Measurements from ENCODE around the gene CDH23.

- no peak for TF ChIP-seq EZH2 (optimal IDR thresholded peaks at IDR 0.05; ENCODE audit: low read depth, low read length)
- TF ChIP-seq, protein P1, sequence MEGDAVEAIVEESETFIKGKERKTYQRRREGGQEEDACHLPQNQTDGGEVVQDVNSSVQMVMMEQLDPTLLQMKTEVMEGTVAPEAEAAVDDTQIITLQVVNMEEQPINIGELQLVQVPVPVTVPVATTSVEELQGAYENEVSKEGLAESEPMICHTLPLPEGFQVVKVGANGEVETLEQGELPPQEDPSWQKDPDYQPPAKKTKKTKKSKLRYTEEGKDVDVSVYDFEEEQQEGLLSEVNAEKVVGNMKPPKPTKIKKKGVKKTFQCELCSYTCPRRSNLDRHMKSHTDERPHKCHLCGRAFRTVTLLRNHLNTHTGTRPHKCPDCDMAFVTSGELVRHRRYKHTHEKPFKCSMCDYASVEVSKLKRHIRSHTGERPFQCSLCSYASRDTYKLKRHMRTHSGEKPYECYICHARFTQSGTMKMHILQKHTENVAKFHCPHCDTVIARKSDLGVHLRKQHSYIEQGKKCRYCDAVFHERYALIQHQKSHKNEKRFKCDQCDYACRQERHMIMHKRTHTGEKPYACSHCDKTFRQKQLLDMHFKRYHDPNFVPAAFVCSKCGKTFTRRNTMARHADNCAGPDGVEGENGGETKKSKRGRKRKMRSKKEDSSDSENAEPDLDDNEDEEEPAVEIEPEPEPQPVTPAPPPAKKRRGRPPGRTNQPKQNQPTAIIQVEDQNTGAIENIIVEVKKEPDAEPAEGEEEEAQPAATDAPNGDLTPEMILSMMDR (IDR thresholded peaks at IDR 0.05; ENCODE audit: low read length): no peak
- TF ChIP-seq EZH2phosphoT487 (IDR thresholded peaks at IDR 0.05; ENCODE audit: low read length): no peak
Measured at GRCh38 chr10:71366690-71367089, 30.0 kb upstream of the CDH23 start.

Data from MM.1S (cell line).